MM.1S (cell line): ENCODE results near the gene BIRC7.

Experiments
- EZH2phosphoT487 ChIP-seq: fragments of 300-600 bp; sonication (generic); IDR thresholded peaks from 2 replicates; pipeline ENCODE4 v1.6.1; 2018; ENCODE audit warnings: antibody characterized with exemption, low read length
- TF ChIP-seq, protein P1 (sequence below): fragments of 300-600 bp; sonication (generic); IDR thresholded peaks from 2 replicates; pipeline ENCODE4 v1.5.1; 2016; ENCODE audit warnings: antibody characterized with exemption, low read length, mixed read lengths

DNA sequence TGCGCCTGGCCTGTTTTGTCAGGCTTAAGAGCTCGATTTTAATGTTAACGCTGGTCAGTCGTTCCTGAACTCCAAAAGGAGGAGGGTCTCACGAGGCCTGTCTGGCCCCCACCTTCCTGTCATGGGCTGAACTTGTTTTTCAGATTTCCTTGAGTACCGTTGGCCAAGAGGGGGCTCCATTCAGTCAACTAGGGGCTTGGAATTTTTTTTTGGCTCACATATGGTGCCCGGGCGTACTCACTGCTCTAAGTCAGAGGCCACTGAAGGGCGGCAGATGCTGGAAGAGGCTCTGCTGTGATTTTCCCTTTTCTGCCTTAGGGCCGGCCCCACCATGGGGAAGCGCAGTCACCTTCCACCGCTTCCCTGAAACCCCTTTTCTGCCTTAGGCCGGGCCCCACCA, 6.9 kb upstream of the BIRC7 start:
- TF ChIP-seq, protein P1, sequence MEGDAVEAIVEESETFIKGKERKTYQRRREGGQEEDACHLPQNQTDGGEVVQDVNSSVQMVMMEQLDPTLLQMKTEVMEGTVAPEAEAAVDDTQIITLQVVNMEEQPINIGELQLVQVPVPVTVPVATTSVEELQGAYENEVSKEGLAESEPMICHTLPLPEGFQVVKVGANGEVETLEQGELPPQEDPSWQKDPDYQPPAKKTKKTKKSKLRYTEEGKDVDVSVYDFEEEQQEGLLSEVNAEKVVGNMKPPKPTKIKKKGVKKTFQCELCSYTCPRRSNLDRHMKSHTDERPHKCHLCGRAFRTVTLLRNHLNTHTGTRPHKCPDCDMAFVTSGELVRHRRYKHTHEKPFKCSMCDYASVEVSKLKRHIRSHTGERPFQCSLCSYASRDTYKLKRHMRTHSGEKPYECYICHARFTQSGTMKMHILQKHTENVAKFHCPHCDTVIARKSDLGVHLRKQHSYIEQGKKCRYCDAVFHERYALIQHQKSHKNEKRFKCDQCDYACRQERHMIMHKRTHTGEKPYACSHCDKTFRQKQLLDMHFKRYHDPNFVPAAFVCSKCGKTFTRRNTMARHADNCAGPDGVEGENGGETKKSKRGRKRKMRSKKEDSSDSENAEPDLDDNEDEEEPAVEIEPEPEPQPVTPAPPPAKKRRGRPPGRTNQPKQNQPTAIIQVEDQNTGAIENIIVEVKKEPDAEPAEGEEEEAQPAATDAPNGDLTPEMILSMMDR, result no peak
- no peak for TF ChIP-seq EZH2phosphoT487
